ENCODE data around the gene ECPAS. TPM values are rescaled to one million over a fixed set of nuclear protein-coding genes. Genes with fewer than 3 reads are reported as not detected.

The ECPAS gene
- total RNA-seq, result 100 to 1,000 TPM in 1 of 2 donors, 10 to 100 TPM in 1; 90.0 to 122 TPM
- 74.1 TPM for polyA plus RNA-seq (ENCODE audit: insufficient read depth, low read depth, low replicate concordance)
- long read RNA-seq, donor 1, partial matches to known transcripts, result 38 of 38 reads
- long read RNA-seq, donor 1, other reads (novel, unspliced or antisense), result 0 of 38 reads
- long read RNA-seq, donor 2, result 0 reads

GRCh38 chr9:111483858-111484571 is at the start of gene ECPAS:
TSS of gene ECPAS (minus strand) at chr9:111484383. CDS start at chr9:111472918, 11,465 bp downstream.
- no peak for TF ChIP-seq POLR2A (IDR thresholded peaks at IDR 0.05)
- intact Hi-C loops (cut with DNase I; ENCODE audit: low total_unique reads), result no loop called here
- WGBS, 2 donors, result 0% methylated on average over 16 to 66 of the region's 101 CpGs
- peak; percentile 80 for DNase-seq
- H3K4me3 ChIP-seq, result peak within 1 kb of the TSS; percentile 95
- no peaks in the 10 kb centered on the region for H3K27me3 ChIP-seq
- no peaks in the 10 kb centered on the region for H3K36me3 ChIP-seq (ENCODE audit: low read depth, missing control alignments)
- H3K9me3 ChIP-seq, result no peaks in the 10 kb centered on the region
- H3K4me1 ChIP-seq, result peaks cover 8% of the 10 kb centered on the region
- H3K27ac ChIP-seq, result peak within 1 kb of the TSS; percentile 99

- Histone ChIP-seq H3K36me3 (ENCODE audit: low read depth, missing control alignments) (no peaks in the 10 kb centered on the region), H3K4me1 (no peaks in the 10 kb centered on the region), H3K9me3 (no peaks in the 10 kb centered on the region), H3K4me3 (no peak overlapping the region), H3K27ac (no peak overlapping the region), H3K27me3 (no peaks in the 10 kb centered on the region)
- DNase-seq, result no peak
- intact Hi-C loops (cut with DNase I; ENCODE audit: low total_unique reads), result no loop called here
- TF ChIP-seq CTCF (IDR thresholded peaks at IDR 0.05), result no peak
- TF ChIP-seq POLR2A (IDR thresholded peaks at IDR 0.05), result no peak
- WGBS, 2 donors, result 89 to 94% methylated on average over 5 of the region's 5 CpGs
Measured at GRCh38 chr9:111533099-111533790, 49.1 kb upstream of the ECPAS start.

- DNase-seq, result no peak
- no peaks in the 10 kb centered on the region for H3K9me3 ChIP-seq
- WGBS, 2 donors, result 95 to 98% methylated on average over 4 of the region's 4 CpGs
- intact Hi-C loops (cut with DNase I; ENCODE audit: low total_unique reads), result no loop called here
- H3K27ac ChIP-seq, result no peak overlapping the region
- TF ChIP-seq POLR2A (IDR thresholded peaks at IDR 0.05), result no peak
- TF ChIP-seq CTCF (IDR thresholded peaks at IDR 0.05), result no peak
- no peaks in the 10 kb centered on the region for H3K4me1 ChIP-seq
- no peaks in the 10 kb centered on the region for H3K27me3 ChIP-seq
- H3K4me3 ChIP-seq, result no peak overlapping the region
- H3K36me3 ChIP-seq (ENCODE audit: low read depth, missing control alignments), result no peaks in the 10 kb centered on the region
Measured at GRCh38 chr9:111531716-111532115, 47.5 kb upstream of the ECPAS start.

GRCh38 chr9:111529787-111530186 is 45.6 kb upstream of the ECPAS start:
- H3K9me3 ChIP-seq, result no peaks in the 10 kb centered on the region
- no peaks in the 10 kb centered on the region for H3K27me3 ChIP-seq
- H3K27ac ChIP-seq, result no peak overlapping the region
- no peaks in the 10 kb centered on the region for H3K36me3 ChIP-seq (ENCODE audit: low read depth, missing control alignments)
- H3K4me3 ChIP-seq, result no peak overlapping the region
- 28 to 70% methylated on average over 2 of the region's 2 CpGs for WGBS, 2 donors
- intact Hi-C loops (cut with DNase I; ENCODE audit: low total_unique reads), result no loop called here
- peaks cover 5% of the 10 kb centered on the region for H3K4me1 ChIP-seq
- no peak for TF ChIP-seq POLR2A (IDR thresholded peaks at IDR 0.05)
- no peak for TF ChIP-seq CTCF (IDR thresholded peaks at IDR 0.05)
- no peak for DNase-seq

GRCh38 chr9:111527347-111527746 is 43.2 kb upstream of the ECPAS start:
- H3K4me1 ChIP-seq, result peaks cover 5% of the 10 kb centered on the region
- H3K27me3 ChIP-seq, result no peaks in the 10 kb centered on the region
- no peaks in the 10 kb centered on the region for H3K9me3 ChIP-seq
- H3K36me3 ChIP-seq (ENCODE audit: low read depth, missing control alignments), result no peaks in the 10 kb centered on the region
- 74 to 92% methylated on average over 2 of the region's 2 CpGs for whole genome bisulfite sequencing, 2 donors
- DNase-seq, result no peak
- TF ChIP-seq CTCF (IDR thresholded peaks at IDR 0.05) (no peak), POLR2A (IDR thresholded peaks at IDR 0.05) (no peak)
- intact Hi-C loops (cut with DNase I; ENCODE audit: low total_unique reads), result no loop called here
- H3K4me3 ChIP-seq, result no peak overlapping the region
- H3K27ac ChIP-seq, result no peak overlapping the region

Data from testis (tissue), 5 donors.